ENCODE measurements around the gene ZNF334. TPM values are rescaled to one million over a fixed set of nuclear protein-coding genes. Genes with fewer than 3 reads are reported as not detected.

ZNF334 gene
- polyA plus RNA-seq, 2 of the 4 experiments (the other 2 are of a cell fraction) = not detected

- no peak for ATAC-seq
- no peak for DNase-seq (ENCODE audit: low read depth in 1 of 2, low spot score in 1 of 2)
- Histone ChIP-seq H3K27ac (no peak overlapping the region), H3K4me1 (no peaks in the 10 kb centered on the region), H3K4me2 (no peak overlapping the region), H3K4me3 (no peak overlapping the region), H3K9me3 (no peaks in the 10 kb centered on the region)
- 43% methylated on average over 14 of the region's 36 CpGs for WGBS (ENCODE audit: missing lambda C conversion rate)
- TF ChIP-seq NR3C1 (IDR thresholded peaks at IDR 0.05) (no peak), RCOR1 (IDR thresholded peaks at IDR 0.05; ENCODE audit: low read depth, low read length) (no peak), PBX3 (IDR thresholded peaks at IDR 0.05) (no peak), TP53 (CRISPR knock-in tag; IDR thresholded peaks at IDR 0.05) (no peak), HMGXB4 (CRISPR knock-in tag; IDR thresholded peaks at IDR 0.05; ENCODE audit: borderline replicate concordance) (no peak), HOXB5 (CRISPR knock-in tag; IDR thresholded peaks at IDR 0.05) (no peak), ESRRA (IDR thresholded peaks at IDR 0.05; ENCODE audit: borderline replicate concordance, low read length) (no peak), RNF2 (IDR thresholded peaks at IDR 0.05; ENCODE audit: borderline replicate concordance, low read depth) (no peak), ZFP36 (IDR thresholded peaks at IDR 0.05; ENCODE audit: borderline replicate concordance, partially characterized antibody) (no peak)
- POLR2A ChIA-PET = no interaction called here
- FAIRE-seq = no peak
- CTCF ChIA-PET = interaction anchor here (1.1 to 1.9 kb wide), 2 partner anchors 20 kb away, joined by 3 to 8 read pairs; no protein-coding TSS in a partner anchor
Measured at GRCh38 chr20:46541229-46541935, 28.0 kb upstream of the ZNF334 start.

GRCh38 chr20:46539113-46539512 is 25.8 kb upstream of the ZNF334 start:
- ChIA-PET POLR2A (no interaction called here), CTCF (interaction anchor here (0.6 to 1.6 kb wide), 4 partner anchors 23 to 407 kb away, joined by 3 to 8 read pairs (median 4); no protein-coding TSS in a partner anchor)
- Histone ChIP-seq H3K4me3 (no peak overlapping the region), H3K4me2 (no peak overlapping the region), H3K9me3 (no peaks in the 10 kb centered on the region), H3K4me1 (no peaks in the 10 kb centered on the region), H3K27ac (no peak overlapping the region)
- FAIRE-seq = no peak
- 0% methylated on average over 2 of the region's 2 CpGs for WGBS (ENCODE audit: missing lambda C conversion rate)
- 0 out of 6 replicates have a peak, but pooled peaks of 1 of the 2 experiments have one; percentile 39 for ATAC-seq
- DNase-seq (ENCODE audit: low read depth in 1 of 2, low spot score in 1 of 2) = no peak
- TF ChIP-seq GATA3 (IDR thresholded peaks at IDR 0.05; ENCODE audit: borderline replicate concordance) (no peak), JUNB (IDR thresholded peaks at IDR 0.05) (no peak), CHD4 (IDR thresholded peaks at IDR 0.05; ENCODE audit: borderline replicate concordance) (no peak), SMC3 (IDR thresholded peaks at IDR 0.05) (no peak), HOXA7 (CRISPR knock-in tag; IDR thresholded peaks at IDR 0.05) (no peak), MAFK (IDR thresholded peaks at IDR 0.05; ENCODE audit: partially characterized antibody) (no peak), BCL3 (IDR thresholded peaks at IDR 0.05) (no peak), EP300 (IDR thresholded peaks at IDR 0.05) (no peak), FOSB (CRISPR knock-in tag; IDR thresholded peaks at IDR 0.05) (no peak), RFX5 (IDR thresholded peaks at IDR 0.05) (no peak), PHF8 (IDR thresholded peaks at IDR 0.05; ENCODE audit: borderline replicate concordance, low read depth) (no peak), CEBPB (IDR thresholded peaks at IDR 0.05) (no peak), KDM1A (IDR thresholded peaks at IDR 0.05; ENCODE audit: low read depth) (no peak), POLR2A (IDR thresholded peaks at IDR 0.05; ENCODE audit: low read length) (no peak), CBX8 (IDR thresholded peaks at IDR 0.05) (no peak), RARB (CRISPR knock-in tag; IDR thresholded peaks at IDR 0.05) (no peak)
